ENCODE results near the gene CEBPZ.
"Not testable (repeated sequence)": the region's sequence is repeated elsewhere in the genome, so short reads cannot be mapped to it uniquely, and the experiment has no call there.

CEBPZ gene

DNA sequence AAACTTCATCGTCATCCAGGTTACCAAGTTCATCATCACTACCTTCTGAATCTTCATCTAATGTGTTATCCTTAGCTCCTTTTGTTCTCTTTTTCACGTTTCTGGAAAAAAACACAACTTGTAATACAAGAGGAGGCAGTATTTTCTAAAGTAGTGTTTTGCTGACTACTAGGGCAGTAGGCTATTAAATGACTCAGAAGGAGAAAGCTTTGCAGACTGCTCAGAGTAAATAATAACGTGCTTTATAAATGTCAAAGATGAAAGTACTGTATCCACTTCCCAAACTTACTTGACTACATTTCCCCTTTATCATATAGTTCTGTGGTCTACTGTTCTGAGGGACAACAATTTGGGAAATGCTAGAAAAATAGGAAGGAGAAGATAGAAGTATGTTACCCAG lies 19.5 kb downstream of the CEBPZ start:
- no peak for DNase-seq

DNA sequence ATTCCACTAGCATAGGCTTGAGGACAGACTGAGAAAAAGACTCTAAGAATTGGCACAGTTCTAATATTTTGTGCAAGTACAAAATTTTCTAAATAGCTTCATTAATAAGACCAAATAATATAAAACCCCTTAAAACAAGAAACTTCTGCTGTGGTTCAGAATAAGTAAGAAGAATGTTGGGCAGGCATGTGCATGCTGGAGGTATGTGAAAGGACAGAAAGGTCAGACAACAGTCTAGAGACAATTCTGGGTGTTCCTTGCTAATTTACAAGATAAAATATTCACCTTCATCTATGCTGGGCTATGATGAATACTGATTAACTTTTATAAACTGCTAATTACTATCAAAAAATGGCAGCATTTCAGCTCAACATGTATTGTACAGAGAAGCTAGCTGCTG lies 20.2 kb downstream of the CEBPZ start:
- no peak for DNase-seq

DNA sequence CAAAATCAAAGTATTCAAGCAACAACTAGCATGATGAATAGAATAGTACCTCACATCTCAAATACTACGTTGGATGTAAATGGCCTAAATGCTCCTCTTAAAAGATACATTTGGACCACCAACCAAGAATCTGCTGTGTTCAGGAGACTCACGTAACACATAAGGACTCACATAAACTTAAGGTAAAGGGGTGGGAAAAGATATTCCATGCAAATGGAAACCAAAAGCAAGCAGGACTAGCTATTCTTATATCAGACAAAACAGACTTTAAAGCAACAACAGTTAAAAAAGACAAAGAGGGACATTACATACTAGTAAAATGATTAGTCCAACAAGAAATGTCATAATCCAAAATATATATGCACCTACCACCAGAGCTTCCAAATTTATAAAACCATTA lies 24.6 kb downstream of the CEBPZ start:
- not testable (repeated sequence) for DNase-seq

DNA sequence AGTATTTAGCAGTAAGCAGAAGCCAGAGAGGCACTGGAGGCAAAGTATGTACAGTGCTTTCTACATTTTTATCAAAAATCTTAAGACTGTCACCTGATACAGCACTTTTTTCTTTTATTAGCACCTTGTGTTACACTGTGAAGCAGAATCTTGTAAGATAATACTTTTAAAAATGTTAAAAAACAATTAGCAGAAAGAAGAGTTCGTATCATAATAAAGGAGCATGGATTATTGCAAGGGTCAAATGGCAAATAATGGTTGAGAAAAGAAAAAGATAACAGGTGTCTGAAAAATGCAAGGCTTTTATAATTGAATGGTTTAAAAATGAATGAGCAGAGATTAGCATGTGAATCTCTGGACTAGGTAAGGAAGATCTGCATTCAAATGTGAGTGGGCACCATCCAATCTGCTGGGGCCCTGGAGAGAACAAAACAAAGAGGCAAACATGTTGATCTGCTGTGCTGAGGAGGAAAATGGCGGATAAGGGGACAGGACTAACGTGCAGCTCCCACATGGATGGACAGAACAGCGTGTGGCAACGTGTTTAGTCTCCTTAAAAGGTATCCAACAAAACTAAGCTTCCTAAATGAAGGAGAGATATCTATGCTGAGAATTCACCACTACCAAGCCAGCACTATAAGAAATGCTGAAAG lies 25.6 kb downstream of the CEBPZ start:
- no peak for DNase-seq

DNA sequence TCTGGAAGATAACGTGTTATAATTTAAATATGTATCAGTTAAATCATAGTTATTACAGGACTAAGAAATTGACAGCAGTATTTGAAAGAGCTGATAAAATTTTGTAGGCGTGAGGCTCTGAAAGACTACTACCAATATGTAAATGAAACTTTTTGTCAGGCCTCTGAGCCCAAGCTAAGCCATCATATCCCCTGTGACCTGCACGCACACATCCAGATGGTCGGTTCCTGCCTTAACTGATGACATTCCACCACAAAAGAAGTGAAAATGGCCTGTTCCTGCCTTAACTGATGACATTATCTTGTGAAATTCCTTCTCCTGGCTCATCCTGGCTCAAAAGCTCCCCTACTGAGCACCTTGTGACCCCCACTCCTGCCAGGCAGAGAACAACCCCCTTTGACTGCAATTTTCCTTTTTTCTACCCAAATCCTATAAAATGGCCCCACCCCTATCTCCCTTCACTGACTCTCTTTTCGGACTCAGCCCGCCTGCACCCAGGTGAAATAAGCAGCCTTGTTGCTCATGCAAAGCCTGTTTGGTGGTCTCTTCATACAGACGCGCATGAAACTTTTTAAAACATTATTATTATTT lies 26.2 kb downstream of the CEBPZ start:
- DNase-seq, result not testable (repeated sequence)

DNA sequence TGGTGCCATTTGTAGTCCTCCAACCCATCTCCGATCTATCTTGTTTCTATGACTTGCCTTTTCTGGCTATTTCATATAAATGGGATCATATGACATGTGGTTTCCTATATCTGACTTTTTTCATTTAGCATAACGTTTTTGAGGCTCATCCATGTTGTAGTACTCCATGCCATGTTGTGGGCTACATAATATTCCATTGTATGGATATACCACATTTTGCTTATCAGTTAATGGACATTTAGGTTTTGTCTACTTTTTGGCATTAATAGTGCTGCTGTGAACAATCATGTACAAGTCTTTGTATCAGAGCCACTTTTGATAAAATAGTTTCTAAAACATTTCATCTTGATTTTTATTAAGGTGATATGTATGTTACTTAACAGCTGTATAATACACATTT lies 27.7 kb downstream of the CEBPZ start:
- DNase-seq, result no peak

DNA sequence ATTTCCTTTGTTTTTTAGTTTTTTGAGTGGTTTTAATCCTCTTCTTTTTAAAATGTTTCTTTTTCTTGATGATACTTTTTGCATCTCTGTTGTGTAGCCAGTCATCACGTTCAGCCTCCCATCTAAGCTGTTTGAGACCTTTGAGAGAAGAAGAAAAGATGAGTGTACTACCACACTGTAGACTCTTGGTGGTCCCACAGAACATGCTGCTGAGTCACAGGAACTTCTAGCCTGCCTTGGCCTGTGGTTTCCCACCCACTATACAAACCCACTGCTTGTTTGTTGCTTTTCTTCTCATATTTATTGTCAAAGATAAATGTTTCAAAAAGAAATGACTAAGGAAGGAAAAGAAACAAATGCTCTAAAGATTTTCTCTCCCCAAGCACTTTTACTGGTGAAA lies 29.6 kb downstream of the CEBPZ start:
- DNase-seq, result no peak

DNA sequence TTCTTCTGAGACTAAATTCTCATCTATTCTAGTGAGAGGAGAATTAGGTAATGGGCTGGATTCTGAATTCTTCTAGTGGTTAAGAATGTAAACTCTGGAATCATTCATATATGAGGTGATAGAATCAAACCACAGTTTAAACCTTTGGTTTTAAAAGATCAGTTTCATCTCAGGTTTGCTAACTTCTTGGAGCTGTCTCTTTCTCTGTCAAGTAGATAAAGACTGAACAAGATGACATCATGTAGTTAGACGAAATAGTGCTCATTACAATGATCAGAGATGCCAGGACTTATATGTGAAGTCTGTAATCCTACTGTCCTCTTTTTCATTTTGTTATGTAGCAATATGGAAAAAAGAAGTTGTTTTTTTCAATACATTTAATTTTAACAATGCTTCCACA lies 30.2 kb downstream of the CEBPZ start:
- DNase-seq, result no peak

DNA sequence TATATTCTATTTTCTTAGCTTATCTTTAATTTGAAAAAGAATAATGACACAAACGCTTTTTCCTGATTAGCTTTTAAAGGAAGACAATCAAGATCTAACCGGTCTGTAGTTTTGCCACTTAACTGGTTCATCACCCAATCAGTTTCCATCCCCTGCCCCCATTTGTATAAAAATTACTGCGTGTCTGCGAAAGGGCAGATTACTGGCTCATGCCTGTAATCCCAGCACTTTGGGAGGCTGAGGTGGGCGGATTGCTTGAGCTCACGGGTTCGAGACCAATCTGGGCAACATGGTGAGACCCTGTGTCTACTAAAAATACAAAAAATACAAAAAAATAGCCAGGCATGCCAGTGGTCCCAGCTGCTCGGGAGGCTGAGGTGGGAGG lies 32.7 kb downstream of the CEBPZ start:
- DNase-seq, result no peak

DNA sequence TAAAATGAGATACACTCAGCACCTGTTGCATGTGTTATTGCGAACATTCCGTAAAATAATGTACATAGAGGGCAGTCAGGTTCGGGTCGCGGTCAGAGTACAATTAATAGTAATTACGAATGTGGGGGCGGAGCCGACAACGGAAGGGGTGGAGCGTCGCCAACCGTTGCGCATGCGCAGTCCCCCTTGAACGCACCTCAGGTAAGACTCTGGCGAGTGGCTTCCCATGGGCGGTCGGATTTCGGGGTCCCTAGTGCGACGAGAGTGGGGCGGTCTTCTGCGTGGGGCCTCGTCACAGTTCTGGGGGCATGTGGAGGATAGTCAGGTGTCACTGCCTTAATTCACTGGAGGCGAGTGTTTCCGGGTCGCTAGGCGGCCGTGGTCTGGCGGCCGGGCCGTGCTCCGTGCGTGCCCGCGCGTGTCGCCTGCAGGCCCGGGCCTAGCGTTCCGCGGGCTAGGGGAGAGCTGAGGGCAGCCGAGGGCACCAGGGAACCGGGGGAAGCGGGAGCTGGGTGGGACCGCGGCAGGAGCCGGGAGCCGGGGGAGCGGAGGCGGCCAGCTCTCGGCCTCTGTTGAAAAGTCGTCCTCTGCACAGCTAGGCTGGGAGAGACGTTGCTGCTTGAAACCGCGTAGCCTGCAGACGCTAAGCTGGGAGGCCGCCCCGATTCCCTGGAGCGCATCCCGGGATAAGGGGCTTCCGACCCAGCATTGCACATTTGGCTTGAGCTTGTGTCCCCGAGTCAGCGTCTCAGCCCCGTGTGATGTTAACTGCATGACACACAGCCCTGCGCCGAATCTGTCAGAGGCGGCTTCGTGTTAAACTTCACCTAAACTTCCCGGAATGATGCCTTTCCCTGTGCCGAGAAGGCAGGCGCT lies 34.8 kb downstream of the CEBPZ start, which contains the start of gene CEBPZOS:
Gene CEBPZOS, plus strand, starts transcription at position 177 of the 876 bp plus-strand sequence. CDS start 3,209 bp downstream, outside the sequence.
- DNase-seq, result peak; percentile 75 to 91 (median 86)

DNA sequence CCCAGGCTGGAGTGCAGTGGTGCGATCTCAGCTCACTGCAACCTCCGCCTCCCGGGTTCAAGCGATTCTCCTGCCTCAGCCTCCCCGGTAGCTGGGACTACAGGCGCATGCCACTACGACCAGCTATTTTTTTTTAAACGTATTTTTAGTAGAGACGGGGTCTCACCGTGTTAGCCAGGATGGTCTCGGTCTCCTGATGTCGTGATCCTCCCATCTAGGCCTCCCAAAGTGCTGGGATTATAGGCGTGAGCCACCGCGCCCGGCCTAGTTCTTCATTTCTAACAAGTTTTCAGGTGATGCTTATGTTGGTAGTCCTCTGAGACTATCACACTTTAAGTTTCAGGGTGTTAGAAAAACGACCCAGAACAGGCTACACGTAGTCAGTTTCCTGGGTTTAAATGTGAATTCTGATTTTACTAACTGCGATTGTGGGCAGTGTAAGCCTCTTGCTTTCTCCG lies 35.5 kb downstream of the CEBPZ start:
- not testable (repeated sequence) for DNase-seq

DNA sequence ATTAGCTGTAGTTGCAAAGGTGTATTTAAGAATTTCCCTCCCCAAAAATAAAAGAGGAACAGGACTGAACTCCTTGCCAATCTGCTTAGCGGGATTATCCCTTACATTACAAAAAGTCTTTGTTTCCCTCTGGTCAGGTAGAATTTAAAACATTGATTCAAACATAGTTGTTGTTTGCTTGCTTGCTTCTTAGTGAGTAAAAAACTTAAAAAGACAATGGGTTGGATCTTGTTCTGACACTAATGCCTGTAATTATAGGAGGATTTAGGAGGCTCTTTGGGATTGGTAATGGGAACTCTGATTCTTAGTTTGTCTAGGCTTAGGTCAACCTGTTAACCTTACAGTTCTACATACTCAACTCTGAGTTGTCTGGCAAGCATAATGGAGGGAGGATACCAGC lies 38.8 kb downstream of the CEBPZ start:
- DNase-seq, result no peak

DNA sequence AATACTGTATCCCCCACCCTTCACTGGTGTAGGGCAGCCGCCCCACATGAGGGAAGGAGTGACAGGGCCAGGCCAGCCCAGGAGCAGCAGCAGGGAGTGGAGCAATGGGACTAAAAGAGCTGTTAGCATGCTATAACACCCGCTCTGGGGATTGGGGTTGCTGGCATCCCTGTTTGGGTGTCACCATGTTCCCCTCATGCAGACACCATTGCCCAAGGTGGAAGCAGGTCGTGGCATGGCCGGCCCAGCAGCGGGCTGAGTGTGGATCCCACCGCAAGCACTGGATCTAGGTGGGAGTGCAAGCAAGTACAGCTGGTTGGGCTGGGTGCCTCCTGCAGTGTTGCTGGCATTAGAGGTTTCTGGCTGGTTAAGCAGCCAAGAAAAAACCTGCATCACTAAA lies 39.6 kb downstream of the CEBPZ start:
- no peak for DNase-seq

DNA sequence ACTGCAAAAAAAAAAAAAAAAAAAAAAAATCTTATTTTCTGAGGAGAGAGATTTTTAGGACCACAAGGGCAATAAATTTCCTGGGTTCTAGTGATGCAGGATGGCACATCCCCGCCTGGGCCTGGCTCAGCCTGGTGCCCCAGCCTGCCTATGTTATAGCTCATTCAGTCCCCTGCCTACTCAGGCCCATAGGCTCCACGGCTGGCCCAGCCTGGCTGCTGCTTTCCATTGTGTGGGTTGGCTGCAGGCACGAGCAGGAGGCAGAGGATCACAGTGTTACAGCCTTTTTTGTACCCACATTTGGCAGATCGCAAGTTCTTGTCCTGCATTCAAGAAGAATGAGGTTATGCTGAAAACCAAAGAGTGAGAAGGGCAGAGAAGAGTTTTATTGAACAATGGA lies 40.1 kb downstream of the CEBPZ start:
- no peak for DNase-seq

DNA sequence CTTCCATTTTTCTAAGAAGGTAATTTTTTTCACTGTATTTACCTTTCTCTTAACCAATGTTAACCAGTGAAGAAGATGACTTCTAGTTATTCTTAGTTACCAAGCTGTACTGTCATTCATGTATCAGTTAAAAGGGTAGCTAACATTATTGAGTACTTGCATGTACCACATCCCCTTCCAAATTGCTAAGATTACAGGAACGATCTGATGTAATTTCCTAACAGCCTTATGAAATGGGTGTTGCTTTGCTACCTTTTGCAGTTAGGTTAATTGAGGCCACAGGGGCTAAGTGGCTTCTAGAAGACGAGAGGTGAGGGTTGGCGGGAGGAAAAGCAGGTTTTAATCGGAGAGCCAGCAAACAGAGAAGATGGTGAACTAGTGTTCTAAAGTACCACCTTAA lies 41.1 kb downstream of the CEBPZ start:
- no peak for DNase-seq

DNA sequence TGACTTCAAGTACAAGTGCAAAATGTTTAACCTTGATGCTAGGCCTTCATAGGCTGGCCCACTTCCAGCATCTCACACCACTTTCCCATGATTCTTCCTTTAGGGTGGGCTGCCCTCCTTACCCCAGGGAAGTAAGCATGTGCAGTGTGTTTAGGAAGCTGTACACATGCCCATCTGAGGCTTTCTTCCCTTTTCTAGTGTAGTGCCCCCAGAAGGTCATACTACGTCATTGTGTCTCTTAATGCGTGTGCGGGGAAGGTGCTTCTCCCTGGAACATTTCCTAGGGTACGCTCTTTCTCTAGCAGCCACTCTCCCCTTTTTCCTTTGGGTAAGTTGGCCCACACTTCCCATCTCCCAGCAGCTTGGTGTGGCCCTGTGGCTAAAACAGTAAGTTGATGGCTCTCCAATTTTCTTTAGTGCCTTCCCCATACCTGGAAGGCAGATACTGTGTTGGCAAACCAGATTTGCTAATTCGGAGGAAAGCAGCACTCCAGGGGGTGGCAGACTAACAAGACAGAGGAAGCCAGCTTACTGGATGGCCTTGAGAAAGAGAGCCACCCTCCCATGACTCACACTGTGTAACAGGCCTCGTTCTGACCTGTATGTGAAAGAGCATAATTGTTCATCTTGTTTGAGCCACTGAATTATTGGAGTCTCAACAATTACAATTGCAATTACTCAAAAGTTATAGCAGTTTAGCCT lies 41.8 kb downstream of the CEBPZ start:
- no peak for DNase-seq

DNA sequence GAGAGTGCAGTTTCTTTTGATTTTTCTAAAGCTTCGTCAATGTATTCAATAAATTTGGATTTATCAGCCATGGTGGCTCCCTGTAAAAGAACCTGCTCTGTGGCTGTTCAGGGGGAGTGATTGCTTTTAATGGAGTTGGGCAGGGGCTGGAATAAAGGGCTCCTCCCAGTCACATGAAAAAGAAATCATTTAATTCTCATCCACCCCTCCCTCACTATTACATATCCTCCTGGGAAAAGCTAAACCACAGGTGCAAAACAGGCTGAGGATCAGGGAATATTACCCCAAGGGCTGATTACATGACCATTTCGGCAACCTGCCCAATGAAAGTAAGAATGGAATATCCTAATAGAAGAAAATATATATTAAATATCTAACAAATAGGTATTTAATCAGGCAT lies 42.8 kb downstream of the CEBPZ start, which contains the start of gene SULT6B1:
Gene SULT6B1, minus strand, starts transcription at position 101 of the 400 bp plus-strand sequence. Its CDS starts 30 bp downstream, at position 71.
- no peak for DNase-seq

DNA sequence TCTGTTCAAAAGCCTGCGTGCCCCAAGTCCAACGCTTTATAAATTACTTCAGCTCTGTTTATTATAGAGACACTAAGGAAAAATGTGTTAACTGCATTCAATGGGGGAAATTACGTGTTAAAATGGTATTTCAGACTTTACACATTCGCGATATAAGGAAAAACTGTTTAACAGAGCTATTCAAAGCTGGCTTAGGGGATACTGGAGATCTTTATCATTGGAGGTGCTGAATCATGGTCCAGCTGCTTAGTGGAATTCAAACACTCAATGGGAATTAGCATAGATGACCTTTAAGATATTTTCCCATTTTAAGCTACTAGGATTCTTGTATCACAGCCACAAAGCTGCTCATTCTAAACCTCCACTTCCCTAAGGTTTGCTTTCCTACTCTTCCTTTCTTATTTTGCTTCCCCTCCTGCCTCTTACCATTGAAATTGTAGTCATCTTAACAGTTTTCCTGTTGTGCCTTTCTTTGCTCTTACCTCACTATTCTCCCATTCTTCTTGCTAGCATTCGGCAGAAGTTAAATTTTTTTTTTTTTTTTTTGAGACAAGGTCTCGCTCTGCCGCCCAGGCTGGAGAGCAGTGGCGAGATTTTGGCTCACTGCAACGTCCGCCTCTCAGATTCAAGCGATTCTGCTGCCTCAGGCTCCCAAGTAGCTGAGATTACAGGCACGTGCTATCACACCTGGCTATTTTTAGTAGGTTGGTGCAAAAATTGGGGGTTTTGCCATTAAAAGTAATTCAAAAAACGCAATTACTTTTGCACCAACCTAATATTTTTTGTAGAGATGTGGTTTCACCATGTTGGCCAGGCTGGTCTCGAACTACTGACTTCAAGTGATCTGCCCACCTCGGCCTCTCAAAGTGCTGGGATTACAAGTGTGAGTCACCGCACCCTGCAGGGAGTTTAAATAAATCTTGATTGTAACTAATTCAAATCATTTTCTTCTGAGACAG lies 49.4 kb downstream of the CEBPZ start:
- no peak for DNase-seq

DNA sequence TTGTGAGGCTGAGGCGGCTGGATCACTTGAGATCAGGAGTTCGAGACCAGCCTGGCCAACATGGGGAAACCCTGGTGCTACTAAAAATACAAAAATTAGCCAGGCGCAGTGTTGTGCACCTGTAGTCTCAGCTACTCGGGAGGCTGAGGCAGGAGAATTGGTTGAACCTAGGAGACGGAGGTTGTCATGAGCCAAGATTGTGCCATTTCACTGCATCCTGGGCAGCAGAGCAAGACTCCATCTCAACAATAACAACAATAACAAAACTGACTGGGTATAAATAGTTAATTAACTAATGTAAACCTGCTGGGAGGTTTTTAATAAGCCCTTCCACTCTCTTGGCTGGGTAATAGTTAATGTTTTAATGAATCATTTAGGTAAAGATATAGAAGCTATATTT lies 50.8 kb downstream of the CEBPZ start:
- DNase-seq, result no peak

DNA sequence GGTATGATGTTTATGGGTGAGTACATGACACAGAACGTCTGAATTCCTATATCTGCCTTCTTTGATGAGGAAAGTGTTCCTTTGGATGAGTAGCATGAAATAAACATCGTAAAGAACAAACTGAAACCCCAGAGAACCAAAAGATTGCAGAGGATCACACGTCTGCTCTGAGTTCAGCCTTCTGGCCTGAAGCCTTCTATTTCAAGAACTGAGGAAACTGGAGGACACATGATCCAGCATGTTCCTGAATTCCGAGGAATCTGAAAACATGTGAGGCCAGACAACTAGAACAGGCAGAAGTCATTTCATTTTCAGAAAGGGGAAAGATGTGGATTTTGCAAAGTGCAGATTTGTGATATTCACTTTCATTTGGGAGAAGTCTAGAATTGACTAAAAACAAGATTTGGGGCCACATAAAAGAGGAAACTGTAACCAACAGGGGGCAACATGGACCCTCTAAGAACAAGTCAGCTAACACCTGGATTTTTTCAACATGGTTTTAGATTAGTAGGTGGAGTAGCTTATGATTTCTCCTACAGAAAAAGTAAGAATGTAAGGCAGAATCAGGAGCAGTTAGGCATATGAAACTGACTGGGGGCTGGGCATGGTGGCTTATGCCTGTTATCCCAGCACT lies 51.3 kb downstream of the CEBPZ start:
- no peak for DNase-seq

DNA sequence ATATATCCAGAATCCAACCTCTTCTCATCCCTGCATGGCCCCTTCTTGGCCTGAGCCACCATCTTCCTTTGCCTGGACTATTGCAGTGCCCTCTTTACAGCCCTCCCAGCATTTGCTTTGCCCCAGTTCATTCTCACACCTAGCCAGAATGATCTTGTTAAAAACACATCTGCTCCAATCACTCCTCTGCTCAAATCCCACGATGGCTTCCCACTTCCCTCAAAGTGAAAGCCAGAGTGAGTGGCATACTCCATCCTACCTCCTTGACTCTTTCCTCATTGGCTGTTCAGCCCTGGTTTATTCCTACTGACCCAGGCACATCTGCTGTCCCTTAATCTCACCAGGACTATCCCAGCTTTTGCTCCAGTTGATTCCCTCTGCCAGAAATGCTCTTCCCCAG lies 57.7 kb downstream of the CEBPZ start:
- no peak for DNase-seq

DNA sequence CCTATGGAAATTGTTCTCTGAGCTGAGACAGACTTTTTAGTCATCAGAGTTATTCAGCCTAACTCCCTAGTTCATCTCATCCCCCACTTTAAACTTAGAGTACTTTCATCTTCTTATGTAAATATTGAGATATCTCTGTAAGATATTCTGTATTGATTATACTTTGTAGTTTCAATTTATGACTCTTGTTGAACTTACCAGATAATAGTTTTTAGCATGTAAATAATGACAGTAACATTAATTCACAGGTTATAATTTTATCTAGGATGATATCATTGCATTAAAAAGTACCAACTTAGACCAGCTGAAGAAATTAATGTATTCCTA lies 59.8 kb downstream of the CEBPZ start:
- DNase-seq, result no peak

All from activated naive CD4-positive, alpha-beta T cell (primary cell).